GM18498 (cell line): ENCODE data around the gene HFE.
"Not testable (repeated sequence)": the region's sequence is repeated elsewhere in the genome, so short reads cannot be mapped to it uniquely, and the experiment has no call there.

ENCODE experiments used
- ATAC-seq: cut with Tn5 transposase; IDR thresholded peaks from one replicate; pipeline ENCODE4 v1.9.1; 2021; ENCODE audit warnings: mild to moderate bottlenecking, moderate library complexity; ENCODE audit not compliant: unreplicated experiment

HFE gene

GRCh38 chr6:26087284-26088115, at the start of gene HFE:
HFE (plus strand) TSS chr6:26087429; CDS start chr6:26087441, 12 bp downstream.
- ATAC-seq, result no peak

DNA sequence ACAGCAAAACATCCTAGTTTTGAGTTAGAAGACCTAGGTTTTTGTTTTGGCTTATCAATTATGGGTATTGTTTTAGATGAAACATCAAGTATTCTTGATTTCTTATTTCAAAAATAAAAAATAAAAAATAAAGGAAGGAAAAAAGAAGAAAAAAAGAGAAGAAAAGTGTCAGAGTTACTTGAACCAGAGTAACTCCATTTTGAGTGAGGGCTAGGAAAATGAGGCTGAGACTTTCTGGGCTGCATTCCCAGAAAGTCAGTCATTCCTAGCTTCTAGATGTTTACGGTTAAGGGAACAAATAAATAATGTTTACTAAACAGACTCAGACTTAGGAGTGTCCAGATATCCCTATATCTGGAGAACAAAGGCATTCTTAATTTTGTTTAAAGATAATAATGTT, 45.3 kb upstream of the HFE start:
- ATAC-seq, result no peak

DNA sequence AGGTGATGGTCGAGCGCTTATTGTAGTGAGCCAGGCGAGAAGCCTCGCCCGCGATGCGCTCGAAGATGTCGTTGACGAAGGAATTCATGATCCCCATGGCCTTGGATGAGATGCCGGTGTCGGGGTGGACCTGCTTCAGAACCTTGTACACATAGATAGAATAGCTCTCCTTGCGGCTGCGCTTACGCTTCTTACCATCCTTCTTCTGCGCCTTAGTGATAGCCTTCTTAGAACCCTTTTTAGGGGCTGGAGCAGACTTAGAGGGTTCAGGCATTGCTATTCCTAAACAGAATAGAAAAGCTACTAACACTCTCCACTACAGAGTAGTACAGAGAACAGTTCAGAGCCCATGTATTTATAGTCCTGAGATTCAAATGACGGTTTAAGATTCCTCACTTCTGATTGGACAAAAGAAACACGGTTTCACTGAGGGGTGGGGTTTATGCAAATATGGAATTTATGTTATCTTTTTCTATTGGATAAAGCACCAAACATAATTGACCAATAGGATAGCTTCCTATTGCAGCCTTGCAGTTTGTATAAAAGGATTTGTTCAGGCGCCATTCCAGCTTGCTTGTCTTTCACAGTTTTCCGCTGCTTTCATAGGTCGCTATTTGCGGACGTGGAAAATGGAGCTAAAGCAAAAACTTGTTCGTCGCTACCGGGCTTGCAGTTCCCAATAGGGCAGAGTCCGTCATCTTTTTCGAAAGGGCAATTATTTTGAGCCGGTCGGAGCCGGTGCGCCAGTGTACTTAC, 43.7 kb upstream of the HFE start:
- peak; percentile 72 for ATAC-seq

DNA sequence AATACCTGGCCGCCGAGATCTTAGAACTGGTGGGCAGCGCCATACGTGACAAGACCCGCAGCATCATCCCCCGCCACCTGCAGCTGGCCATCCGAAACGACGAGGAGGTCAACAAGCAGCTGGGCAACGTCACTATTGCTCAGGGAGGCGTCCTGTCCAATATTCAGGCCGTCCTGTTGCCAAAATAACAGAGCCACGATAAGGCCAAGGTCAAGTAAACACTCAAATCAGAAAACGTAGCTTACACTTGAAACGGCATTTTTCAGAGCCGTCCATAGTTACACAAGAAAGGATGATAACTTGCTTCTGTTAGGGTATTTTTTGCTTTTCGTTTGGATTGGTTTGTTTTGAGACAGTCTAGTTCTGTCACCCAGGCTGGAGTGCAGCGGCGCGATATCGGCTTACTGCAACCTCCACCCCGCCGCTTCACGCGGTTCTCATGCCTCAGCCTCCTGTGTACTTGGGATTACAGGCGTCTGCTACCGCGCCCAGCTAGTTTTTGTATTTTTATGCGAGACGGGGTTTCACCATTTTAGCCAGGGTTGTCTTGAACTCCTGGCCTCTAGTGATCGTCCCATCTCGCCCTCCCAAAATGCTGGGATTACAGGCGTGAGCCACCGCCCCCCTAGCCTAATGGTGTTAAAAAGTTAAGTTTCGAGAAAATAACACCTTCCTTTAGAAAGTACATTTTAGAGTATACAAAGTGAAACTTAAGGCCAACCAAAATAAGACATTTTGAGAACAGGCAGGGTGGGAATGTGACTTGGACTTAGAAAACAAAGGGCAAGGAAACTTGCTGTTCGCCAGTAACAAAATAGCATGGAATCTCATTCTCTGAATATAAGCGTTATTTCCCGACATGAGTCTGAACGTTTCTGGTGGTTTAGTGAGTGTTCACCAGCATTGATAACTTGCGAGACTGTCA, 42.8 kb upstream of the HFE start:
- ATAC-seq, result peak; percentile 30

- peak; percentile 53 for ATAC-seq
These were observed 41.9 kb upstream of the HFE start for GRCh38 chr6:26045065-26045927.

DNA sequence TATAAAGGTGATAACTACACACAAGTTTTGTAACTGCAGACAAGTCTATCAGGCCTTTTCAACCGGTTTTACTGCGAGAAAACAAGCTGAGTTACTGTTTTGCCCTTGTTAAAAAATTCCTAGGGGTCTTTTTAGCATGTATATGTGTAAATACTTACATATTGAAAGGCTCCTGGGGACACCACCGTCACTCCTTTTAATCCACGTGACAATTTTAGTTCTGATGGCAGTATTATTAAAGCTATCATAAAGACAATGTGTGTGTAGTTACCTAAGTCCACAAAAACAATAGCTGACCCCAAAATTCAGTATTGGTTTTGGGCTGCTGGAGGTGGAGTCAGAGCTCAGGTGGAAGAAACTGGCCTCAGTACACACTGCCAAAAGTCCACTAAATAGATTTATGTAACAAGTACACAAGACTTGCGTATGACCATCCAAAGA, 41.3 kb upstream of the HFE start:
- no peak for ATAC-seq

DNA sequence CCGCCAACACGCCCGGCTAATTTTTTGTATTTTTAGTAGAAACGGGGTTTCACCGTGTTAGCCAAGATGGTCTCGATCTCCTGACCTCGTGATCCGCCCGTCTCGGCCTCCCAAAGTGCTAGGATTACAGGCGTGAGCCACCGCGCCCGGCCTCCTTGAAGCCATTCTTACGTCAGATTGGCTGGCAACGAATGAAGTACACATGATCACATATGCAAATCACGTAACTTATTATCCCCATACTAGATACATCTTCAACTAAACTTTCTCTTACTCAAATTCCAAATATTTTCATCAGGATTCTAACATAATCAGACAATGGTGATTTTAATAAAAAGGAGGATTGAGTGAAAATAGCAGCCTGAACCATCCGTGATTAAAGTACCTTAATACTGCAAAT, 39.9 kb upstream of the HFE start:
- ATAC-seq, result not testable (repeated sequence)

DNA sequence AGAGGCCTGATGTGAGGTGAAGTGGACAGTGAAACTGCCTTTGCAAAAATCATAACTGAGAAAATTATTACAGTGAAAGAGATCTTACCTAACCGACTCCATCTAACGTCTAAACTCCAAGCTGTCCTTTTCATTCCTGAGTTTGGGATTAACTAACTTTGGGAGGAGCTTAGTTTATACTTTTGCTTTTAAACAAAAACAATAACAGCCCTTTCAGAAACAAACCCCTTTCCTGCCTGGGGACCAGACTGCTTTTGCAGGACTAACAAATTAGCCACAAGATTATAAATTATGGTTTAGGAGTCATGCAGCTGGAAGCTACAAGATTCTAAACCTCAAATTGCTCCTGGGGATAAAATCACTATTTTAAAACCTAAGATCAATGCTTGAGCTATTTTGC, 38.6 kb upstream of the HFE start:
- no peak for ATAC-seq

- no peak for ATAC-seq
These were observed 35.4 kb upstream of the HFE start for GRCh38 chr6:26051665-26052310.

- not testable (repeated sequence) for ATAC-seq
These were observed 34.4 kb upstream of the HFE start for GRCh38 chr6:26052762-26053250.

GRCh38 chr6:26053992-26054780, 33.0 kb upstream of the HFE start:
- ATAC-seq, result no peak

GRCh38 chr6:26054781-26055718, 32.2 kb upstream of the HFE start:
- peak; percentile 54 for ATAC-seq

DNA sequence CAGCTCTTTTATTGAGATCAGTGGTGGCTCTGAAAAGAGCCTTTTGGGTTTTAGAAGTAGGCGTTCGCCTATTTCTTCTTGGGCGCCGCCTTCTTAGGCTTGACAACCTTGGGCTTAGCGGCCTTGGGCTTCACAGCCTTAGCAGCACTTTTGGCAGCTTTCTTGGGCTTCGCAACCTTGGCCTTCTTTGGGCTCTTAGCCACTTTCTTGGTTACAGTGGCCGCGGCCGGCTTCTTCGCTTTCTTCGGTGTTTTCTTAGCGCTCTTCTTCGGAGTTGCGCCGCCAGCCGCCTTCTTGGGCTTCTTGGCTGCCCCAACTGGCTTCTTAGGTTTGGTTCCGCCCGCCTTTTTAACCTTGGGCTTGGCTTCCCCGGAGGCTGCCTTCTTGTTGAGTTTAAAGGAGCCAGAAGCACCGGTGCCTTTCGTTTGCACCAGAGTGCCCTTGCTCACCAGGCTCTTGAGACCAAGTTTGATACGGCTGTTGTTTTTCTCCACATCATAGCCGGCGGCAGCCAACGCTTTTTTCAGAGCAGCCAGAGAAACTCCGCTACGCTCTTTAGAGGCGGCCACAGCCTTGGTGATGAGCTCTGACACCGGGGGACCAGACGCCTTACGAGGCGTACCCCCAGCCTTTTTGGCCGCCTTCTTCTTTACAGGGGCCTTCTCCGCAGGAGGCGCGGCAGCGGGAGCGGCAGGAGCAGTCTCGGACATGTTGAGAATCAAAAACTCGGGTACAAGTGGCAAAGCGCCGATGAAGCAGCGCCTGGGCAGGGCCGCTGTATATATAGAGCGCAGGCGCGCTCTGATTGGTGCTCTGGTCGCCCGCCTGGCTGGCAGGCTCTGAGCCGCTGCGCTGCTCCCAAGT, 31.3 kb upstream of the HFE start:
- ATAC-seq, result peak; percentile 80

DNA sequence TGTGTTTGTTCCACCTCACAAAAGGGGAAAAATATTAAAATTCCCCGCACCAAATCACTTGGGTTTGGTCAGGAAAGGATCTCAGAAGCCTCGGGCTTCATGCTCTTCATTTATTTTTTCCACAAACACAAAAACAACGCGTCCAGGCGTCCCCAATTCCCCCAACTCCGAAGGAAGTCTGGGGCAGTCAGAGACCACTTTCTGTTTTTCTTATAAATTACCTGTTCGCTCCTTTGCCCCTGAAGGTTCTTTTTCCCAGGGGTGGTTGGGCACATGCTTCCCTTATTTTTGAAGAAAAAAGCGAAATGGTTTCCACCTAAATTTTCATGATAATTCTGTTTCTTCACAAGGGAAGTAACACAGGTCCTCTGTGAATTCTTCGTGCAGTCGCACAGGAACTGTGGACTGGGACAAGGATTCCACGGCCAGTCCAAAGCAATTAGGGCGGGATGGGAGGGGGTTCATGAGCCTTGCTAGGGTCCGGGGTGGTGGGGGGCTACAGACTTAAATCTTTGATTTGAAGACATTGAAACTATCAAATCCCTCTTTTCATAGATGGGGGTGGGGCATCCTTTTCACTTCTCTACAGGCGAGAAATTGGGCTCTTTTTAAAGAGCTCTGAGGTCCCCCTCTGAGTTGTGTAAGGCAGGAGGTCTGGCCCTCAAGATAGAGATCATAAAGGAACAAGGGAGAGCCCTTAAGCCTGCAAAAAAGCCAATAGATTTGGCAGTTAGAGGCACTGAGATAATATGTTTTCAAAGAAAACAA, 30.5 kb upstream of the HFE start:
- peak; percentile 2 for ATAC-seq

DNA sequence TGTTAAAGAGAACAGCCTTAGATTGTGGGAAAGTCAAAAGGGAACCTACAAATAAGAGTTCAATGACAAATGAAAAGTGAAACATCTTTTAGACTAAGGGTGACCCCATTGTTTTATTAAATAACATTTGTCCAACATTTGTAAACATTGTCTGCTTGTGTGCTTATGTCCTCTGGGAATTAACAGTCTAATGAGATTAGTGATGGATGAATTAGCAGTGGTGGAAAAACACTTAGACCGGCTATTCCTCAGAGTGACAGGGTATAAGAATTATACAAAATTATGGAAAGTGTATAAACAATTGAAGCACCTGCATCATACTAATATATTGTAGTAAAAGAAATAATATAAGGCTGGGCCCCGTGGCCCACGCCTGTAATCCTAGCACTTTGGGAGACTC, 29.3 kb upstream of the HFE start:
- no peak for ATAC-seq
